IMR-90 (cell line): ENCODE data around the gene ABCB10. TPM values are rescaled to one million over a fixed set of nuclear protein-coding genes. Genes with fewer than 3 reads are reported as not detected.
A peak's percentile ranks its signal among the peaks of the same experiment; 100 is the strongest.

Experiments used
- ATAC-seq: fragments of 200-7000 bp; cut with Tn5 transposase; 2 replicates; pipeline ENCODE4 v1.9.1; 2020; ENCODE audit warnings: low read depth, mild to moderate bottlenecking, moderate library complexity
- BruUV-seq: library from RNA; stranded (reverse); fragments of 400-500 nt; replicated peaks from 2 replicates; lab custom pipeline; 2021; lab: Mats Ljungman, UMichigan
- CTCF ChIA-PET: fragments of 300-600 bp; formaldehyde crosslinking; extraction: SDS; loops from one replicate; lab custom pipeline; 2021; ENCODE audit warnings: antibody characterized with exemption; lab: Yijun Ruan, JAX
- POLR2A ChIA-PET: fragments of 300-600 bp; sonication (Branson Sonifier 250); formaldehyde crosslinking; loops from one replicate; lab custom pipeline; 2022; ENCODE audit warnings: antibody characterized with exemption; ENCODE audit not compliant: unreplicated experiment; lab: Charles Lee
- DNase-seq: peaks from one replicate; pipeline ENCODE4 v3.0.0; 2013
- H2AFZ ChIP-seq: replicated peaks from 2 replicates; pipeline ENCODE3; 2013; ENCODE audit warnings: low read length, mild to moderate bottlenecking; ENCODE audit not compliant: poor library complexity
- H2AK5ac ChIP-seq: 2 replicates; pipeline ENCODE4 v1.6.1; 2013; ENCODE audit warnings: low read depth, low read length, inconsistent platforms
- H2AK9ac ChIP-seq: replicated peaks from 2 replicates; pipeline ENCODE3; 2013; ENCODE audit warnings: mild to moderate bottlenecking, low read depth, low read length, moderate library complexity; ENCODE audit not compliant: poor library complexity
- H2BK120ac ChIP-seq: 2 replicates; pipeline ENCODE4 v1.6.1; 2013; ENCODE audit warnings: low read depth, low read length, inconsistent platforms
- H2BK15ac ChIP-seq: 3 replicates; pipeline ENCODE4 v1.6.1; 2013; ENCODE audit warnings: low read depth, low read length, inconsistent platforms
- H2BK20ac ChIP-seq: 2 replicates; pipeline ENCODE4 v1.6.1; 2013; ENCODE audit warnings: low read depth, mild to moderate bottlenecking, inconsistent platforms, low read length, moderate library complexity
- H2BK5ac ChIP-seq: 2 replicates; pipeline ENCODE4 v1.6.1; 2013; ENCODE audit warnings: mild to moderate bottlenecking, low read depth, low read length, inconsistent platforms; ENCODE audit not compliant: poor library complexity, severe bottlenecking
- H3K14ac ChIP-seq: replicated peaks from 2 replicates; pipeline ENCODE4 v1.6.1; 2013; ENCODE audit warnings: low read depth, low read length, inconsistent platforms
- H3K18ac ChIP-seq: 2 replicates; pipeline ENCODE4 v1.6.1; 2013; ENCODE audit warnings: low read depth, low read length, control low read depth
- H3K23ac ChIP-seq: 2 replicates; pipeline ENCODE4 v1.6.1; 2013; ENCODE audit warnings: low read depth, low read length, inconsistent platforms
- H3K27ac ChIP-seq: 2 replicates; pipeline ENCODE4 v1.5.1; 2013; ENCODE audit warnings: mild to moderate bottlenecking, control low read depth, low read length; ENCODE audit not compliant: insufficient read depth
- H3K27me3 ChIP-seq: 2 replicates; pipeline ENCODE4 v1.6.1; 2013; ENCODE audit warnings: low read length; ENCODE audit not compliant: control insufficient read depth, insufficient read depth
- H3K36me3 ChIP-seq: 2 replicates; pipeline ENCODE4 v1.6.1; 2013; ENCODE audit warnings: low read length, mixed read lengths; ENCODE audit not compliant: control insufficient read depth, insufficient read depth
- H3K4ac ChIP-seq: 2 replicates; pipeline ENCODE4 v1.6.1; 2013; ENCODE audit warnings: low read depth, low read length, inconsistent platforms
- H3K4me1 ChIP-seq: 2 replicates; pipeline ENCODE4 v1.6.1; 2013; ENCODE audit warnings: low read length, mixed read lengths; ENCODE audit not compliant: control insufficient read depth, insufficient read depth
- H3K4me2 ChIP-seq: 2 replicates; pipeline ENCODE4 v1.6.1; 2013; ENCODE audit warnings: low read depth, mild to moderate bottlenecking, control low read depth, low read length, moderate library complexity
- H3K4me3 ChIP-seq: 2 replicates; pipeline ENCODE4 v1.5.1; 2013; ENCODE audit warnings: low read depth, mild to moderate bottlenecking, control low read depth, low read length, moderate library complexity; ENCODE audit not compliant: insufficient read depth
- H3K56ac ChIP-seq: 2 replicates; pipeline ENCODE4 v1.6.1; 2013; ENCODE audit warnings: low read length, inconsistent platforms; ENCODE audit not compliant: insufficient read depth; ENCODE audit errors: extremely low read depth
- H3K79me1 ChIP-seq, 2 experiments: 2 replicates each; pipeline ENCODE4 v1.6.1; 2013; ENCODE audit warnings: low read length in 2 of 2, inconsistent platforms in 1 of 2, low read depth in 1 of 2
- H3K9ac ChIP-seq: 2 replicates; pipeline ENCODE4 v1.6.1; 2013; ENCODE audit warnings: low read depth, low read length, control low read depth
- H3K9me1 ChIP-seq: 2 replicates; pipeline ENCODE4 v1.6.1; 2013; ENCODE audit warnings: low read length, inconsistent platforms; ENCODE audit not compliant: insufficient read depth
- H3K9me3 ChIP-seq: 2 replicates; pipeline ENCODE4 v1.6.1; 2013; ENCODE audit warnings: low read length; ENCODE audit not compliant: control insufficient read depth, insufficient read depth
- H4K20me1 ChIP-seq: 2 replicates; pipeline ENCODE4 v1.6.1; 2013; ENCODE audit warnings: low read length, inconsistent platforms; ENCODE audit not compliant: insufficient read depth
- H4K5ac ChIP-seq: 2 replicates; pipeline ENCODE4 v1.6.1; 2013; ENCODE audit warnings: mild to moderate bottlenecking, low read depth, low read length, control low read depth
- H4K8ac ChIP-seq, 2 experiments: 2 replicates each; pipeline ENCODE4 v1.6.1; 2013; ENCODE audit warnings: low read depth in 2 of 2, low read length in 2 of 2, control low read depth in 1 of 2, inconsistent platforms in 1 of 2
- H4K91ac ChIP-seq: 2 replicates; pipeline ENCODE4 v1.6.1; 2013; ENCODE audit warnings: low read depth, low read length, inconsistent platforms; ENCODE audit not compliant: insufficient read depth
- BHLHE40 ChIP-seq: fragments of 150-350 bp; IDR thresholded peaks from 2 replicates; pipeline ENCODE4 v1.6.1; 2016; ENCODE audit warnings: mild to moderate bottlenecking, low read depth, low read length
- CEBPB ChIP-seq: IDR thresholded peaks from 2 replicates; pipeline ENCODE4 v1.6.1; 2012; ENCODE audit warnings: low read depth, low read length, improper control_type of control experiment
- CHD1 ChIP-seq: IDR thresholded peaks from 2 replicates; pipeline ENCODE4 v1.6.1; 2012; ENCODE audit warnings: low read depth, low read length, improper control_type of control experiment
- CTCF ChIP-seq: conservative IDR thresholded peaks from 2 replicates; pipeline ENCODE4 v1.5.1; 2012; ENCODE audit warnings: mild to moderate bottlenecking, low read depth, low read length, improper control_type of control experiment
- ELK1 ChIP-seq: fragments of 150-350 bp; IDR thresholded peaks from 2 replicates; pipeline ENCODE4 v1.6.1; 2016; ENCODE audit warnings: low read depth, mild to moderate bottlenecking, low read length, moderate library complexity, borderline replicate concordance
- FOS ChIP-seq: fragments of 150-350 bp; IDR thresholded peaks from 2 replicates; pipeline ENCODE4 v1.6.1; 2016; ENCODE audit warnings: low read depth, low read length
- MAFK ChIP-seq: IDR thresholded peaks from 2 replicates; pipeline ENCODE4 v1.6.1; 2012; ENCODE audit warnings: low read depth, low read length, improper control_type of control experiment
- MAZ ChIP-seq: IDR thresholded peaks from 2 replicates; pipeline ENCODE4 v1.6.1; 2012; ENCODE audit warnings: low read depth, mild to moderate bottlenecking, low read length, improper control_type of control experiment, moderate library complexity, borderline replicate concordance
- MXI1 ChIP-seq: IDR thresholded peaks from 2 replicates; pipeline ENCODE4 v1.6.1; 2012; ENCODE audit warnings: low read depth, mild to moderate bottlenecking, low read length, moderate library complexity, borderline replicate concordance
- NFE2L2 ChIP-seq: fragments of 150-350 bp; IDR thresholded peaks from 2 replicates; pipeline ENCODE4 v1.6.1; 2016; ENCODE audit warnings: low read depth, mild to moderate bottlenecking, low read length
- POLR2A ChIP-seq: IDR thresholded peaks from 2 replicates; pipeline ENCODE4 v1.6.1; 2012; ENCODE audit warnings: mild to moderate bottlenecking, low read depth, low read length
- RAD21 ChIP-seq: IDR thresholded peaks from 2 replicates; pipeline ENCODE4 v1.6.1; 2012; ENCODE audit warnings: low read length, improper control_type of control experiment
- RCOR1 ChIP-seq: IDR thresholded peaks from 2 replicates; pipeline ENCODE4 v1.6.1; 2012; ENCODE audit warnings: mild to moderate bottlenecking, low read length, improper control_type of control experiment; ENCODE audit not compliant: insufficient replicate concordance
- RFX5 ChIP-seq: IDR thresholded peaks from 2 replicates; pipeline ENCODE4 v1.8.0; 2012; ENCODE audit warnings: low read depth, mild to moderate bottlenecking, low read length, moderate library complexity
- SMC3 ChIP-seq: fragments of 150-350 bp; IDR thresholded peaks from 2 replicates; pipeline ENCODE4 v1.6.1; 2016; ENCODE audit warnings: low read depth, mild to moderate bottlenecking, antibody characterized with exemption, low read length, moderate library complexity
- WGBS, 2 experiments: methylation state at CpG; one replicate each; pipeline versions ENCODE4 v1.1.5 to v1.1.7; 2013; ENCODE audit warnings: missing lambda C conversion rate in 2 of 2; ENCODE audit not compliant: insufficient read length in 1 of 2; ENCODE audit errors: extremely low coverage in 2 of 2; 5-methylcytosine and 5-hydroxymethylcytosine counted together
- dilution Hi-C: fragments of 300-500 bp; cut with HindIII; formaldehyde crosslinking; loops from one replicate; pipeline ENCODE4 v1.14.3; 2018; ENCODE audit warnings: low sequenced_read_pairs; ENCODE audit not compliant: unreplicated experiment
- in situ Hi-C: fragments of 300-500 bp; cut with MboI; formaldehyde crosslinking; loops from 3 replicates; pipeline ENCODE4 v1.14.3; 2019; ENCODE audit warnings: low sequenced_read_pairs, inconsistent platforms, mixed read lengths
- intact Hi-C: fragments of 100-400 bp; cut with micrococcal nuclease; formaldehyde crosslinking; loops from 2 replicates; pipeline ENCODE4 v1.10.0; 2022
- polyA plus RNA-seq, 3 experiments: library from polyadenylated mRNA; depleted of rRNA; stranded (reverse); fragments of >200 nt; gene quantifications; 2 replicates each; pipeline ENCODE4 v1.2.3, GENCODE V29; 2012; ENCODE audit warnings: low replicate concordance in 1 of 3
- total RNA-seq: library from RNA; depleted of rRNA; stranded (reverse); fragments of >200 nt; gene quantifications from 2 replicates; pipeline ENCODE4 v1.2.3, GENCODE V29; 2012
- TF ChIP-seq, protein P1 (sequence below): fragments of 150-350 bp; IDR thresholded peaks from 2 replicates; pipeline ENCODE4 v1.6.1; 2017; ENCODE audit warnings: mild to moderate bottlenecking, antibody characterized with exemption, low read length, low read depth

ABCB10 gene
- total and polyA plus RNA-seq, 2 of the 4 experiments (the other 2 are of a cell fraction) = 6.5 to 10.9 TPM

GRCh38 chr1:229594227-229595008 is 35.9 kb upstream of the ABCB10 start:
- Histone ChIP-seq H4K20me1 (peaks cover 9% of the 10 kb centered on the region), H4K5ac (no peak overlapping the region), H3K14ac (no peak overlapping the region), H2AK9ac (peak overlapping the region; percentile 51), H2AFZ (no peak overlapping the region), H3K4me3 (no peak overlapping the region), H4K8ac (no peak overlapping the region), H2BK15ac (no peak overlapping the region), H3K36me3 (peaks cover 15% of the 10 kb centered on the region), H3K56ac (no peak overlapping the region), H3K4ac (no peak overlapping the region), H3K18ac (no peak overlapping the region), H3K27me3 (no peaks in the 10 kb centered on the region), H2AK5ac (no peak overlapping the region), H3K9me1 (peaks cover 11% of the 10 kb centered on the region), H3K4me2 (no peak overlapping the region), H3K9me3 (no peaks in the 10 kb centered on the region), H3K9ac (no peak overlapping the region), H2BK5ac (no peak overlapping the region), H3K79me1 (peaks cover 26 to 40% of the 10 kb centered on the region in 2 experiments), H3K23ac (no peak overlapping the region), H2BK20ac (no peak overlapping the region), H3K4me1 (peaks cover 10% of the 10 kb centered on the region), H3K27ac (no peak overlapping the region), H2BK120ac (no peak overlapping the region), H4K91ac (no peak overlapping the region)
- CTCF ChIA-PET = no interaction called here
- no peak for DNase-seq
- ATAC-seq = no peak
- TF ChIP-seq RAD21 = no peak
- no peak for TF ChIP-seq ELK1
- TF ChIP-seq, protein P1, sequence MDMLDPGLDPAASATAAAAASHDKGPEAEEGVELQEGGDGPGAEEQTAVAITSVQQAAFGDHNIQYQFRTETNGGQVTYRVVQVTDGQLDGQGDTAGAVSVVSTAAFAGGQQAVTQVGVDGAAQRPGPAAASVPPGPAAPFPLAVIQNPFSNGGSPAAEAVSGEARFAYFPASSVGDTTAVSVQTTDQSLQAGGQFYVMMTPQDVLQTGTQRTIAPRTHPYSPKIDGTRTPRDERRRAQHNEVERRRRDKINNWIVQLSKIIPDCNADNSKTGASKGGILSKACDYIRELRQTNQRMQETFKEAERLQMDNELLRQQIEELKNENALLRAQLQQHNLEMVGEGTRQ = no peak
- no peak for TF ChIP-seq MAFK
- TF ChIP-seq RFX5 = no peak
- TF ChIP-seq SMC3 = no peak
- no peak for TF ChIP-seq FOS
- no peak for TF ChIP-seq CTCF
- TF ChIP-seq BHLHE40 = no peak
- TF ChIP-seq CEBPB = no peak
- no peak for TF ChIP-seq MAZ
- TF ChIP-seq CHD1 = no peak
- no peak for TF ChIP-seq NFE2L2
- TF ChIP-seq POLR2A = no peak
- TF ChIP-seq MXI1 = no peak
- no peak for TF ChIP-seq RCOR1
- in situ Hi-C loops (no loop called here), intact Hi-C loops (no loop called here), dilution Hi-C loops (no loop called here)
- POLR2A ChIA-PET = no interaction called here
- WGBS, 2 experiments = 93% methylated on average over 27 of the region's 34 CpGs; no CpG with 5 or more reads in 1 of the 2 experiments
- no TSS peak for BruUV-seq
